ENCODE data around the gene ASGR1.

DNA sequence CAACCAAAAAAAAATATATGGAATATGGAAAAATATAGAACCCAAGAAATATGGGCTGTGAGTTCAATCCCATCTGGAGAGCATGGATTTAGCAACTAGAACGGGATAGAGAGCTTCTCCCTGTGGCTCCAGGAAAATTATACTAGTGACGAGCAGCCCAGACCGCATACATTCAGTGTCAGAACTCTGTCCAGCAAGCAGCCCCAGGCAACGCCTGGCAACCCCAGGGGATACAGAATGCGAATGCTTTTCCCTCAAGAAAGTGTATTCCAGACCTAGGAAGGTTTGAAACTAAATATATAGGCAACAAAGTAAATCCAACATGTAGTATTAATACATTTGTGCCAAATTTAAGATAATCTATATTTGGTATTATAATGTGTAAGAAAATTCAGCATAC is 51.0 kb downstream of the ASGR1 start:
- TF ChIP-seq, protein P1, sequence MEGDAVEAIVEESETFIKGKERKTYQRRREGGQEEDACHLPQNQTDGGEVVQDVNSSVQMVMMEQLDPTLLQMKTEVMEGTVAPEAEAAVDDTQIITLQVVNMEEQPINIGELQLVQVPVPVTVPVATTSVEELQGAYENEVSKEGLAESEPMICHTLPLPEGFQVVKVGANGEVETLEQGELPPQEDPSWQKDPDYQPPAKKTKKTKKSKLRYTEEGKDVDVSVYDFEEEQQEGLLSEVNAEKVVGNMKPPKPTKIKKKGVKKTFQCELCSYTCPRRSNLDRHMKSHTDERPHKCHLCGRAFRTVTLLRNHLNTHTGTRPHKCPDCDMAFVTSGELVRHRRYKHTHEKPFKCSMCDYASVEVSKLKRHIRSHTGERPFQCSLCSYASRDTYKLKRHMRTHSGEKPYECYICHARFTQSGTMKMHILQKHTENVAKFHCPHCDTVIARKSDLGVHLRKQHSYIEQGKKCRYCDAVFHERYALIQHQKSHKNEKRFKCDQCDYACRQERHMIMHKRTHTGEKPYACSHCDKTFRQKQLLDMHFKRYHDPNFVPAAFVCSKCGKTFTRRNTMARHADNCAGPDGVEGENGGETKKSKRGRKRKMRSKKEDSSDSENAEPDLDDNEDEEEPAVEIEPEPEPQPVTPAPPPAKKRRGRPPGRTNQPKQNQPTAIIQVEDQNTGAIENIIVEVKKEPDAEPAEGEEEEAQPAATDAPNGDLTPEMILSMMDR (IDR thresholded peaks at IDR 0.05): no peak
- no peak for TF ChIP-seq POLR2A (IDR thresholded peaks at IDR 0.05)
